Ovary (tissue), 3 donors: ENCODE measurements around the gene KIF26B.

Experiments
- EP300 ChIP-seq: sonication (generic); formaldehyde crosslinking; IDR thresholded peaks from one replicate; pipeline ENCODE4 v1.6.1; 2017; ENCODE audit warnings: antibody characterized with exemption
- POLR2A ChIP-seq: fragments of 450-650 bp; IDR thresholded peaks from one replicate; pipeline ENCODE4 v1.6.1; 2017; ENCODE audit warnings: antibody characterized with exemption, mild to moderate bottlenecking, moderate library complexity
- TF ChIP-seq, protein P1 (sequence below), 3 donors: fragments of 450-650 bp in 2 of 3; fragments of 200-600 bp in 1 of 3; IDR thresholded peaks; one replicate each; pipeline versions ENCODE4 v1.5.1 to v1.8.0; 2016 to 2022; ENCODE audit warnings: antibody characterized with exemption in 3 of 3, mild to moderate bottlenecking in 1 of 3
- donor health status: DM: no; HTN: no; CAD: no.

DNA sequence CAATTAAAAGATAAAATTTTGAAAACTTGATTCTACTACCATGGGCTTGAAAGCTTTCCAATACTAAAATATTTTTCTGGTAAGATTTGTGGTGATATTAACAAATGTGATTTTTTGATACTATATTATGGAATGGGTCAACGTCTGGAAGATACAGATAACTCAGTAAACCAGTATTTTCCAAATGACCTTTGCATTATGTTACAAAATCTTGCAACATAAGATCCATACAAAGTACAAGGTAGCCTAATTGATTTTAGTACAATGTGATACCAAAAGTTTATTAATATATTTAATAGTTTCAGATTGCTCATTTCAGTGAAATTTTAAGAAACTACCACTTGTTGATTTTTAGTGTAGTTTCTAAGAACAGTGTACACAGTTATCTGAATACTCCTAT is 236.2 kb downstream of the KIF26B start:
- TF ChIP-seq, protein P1, sequence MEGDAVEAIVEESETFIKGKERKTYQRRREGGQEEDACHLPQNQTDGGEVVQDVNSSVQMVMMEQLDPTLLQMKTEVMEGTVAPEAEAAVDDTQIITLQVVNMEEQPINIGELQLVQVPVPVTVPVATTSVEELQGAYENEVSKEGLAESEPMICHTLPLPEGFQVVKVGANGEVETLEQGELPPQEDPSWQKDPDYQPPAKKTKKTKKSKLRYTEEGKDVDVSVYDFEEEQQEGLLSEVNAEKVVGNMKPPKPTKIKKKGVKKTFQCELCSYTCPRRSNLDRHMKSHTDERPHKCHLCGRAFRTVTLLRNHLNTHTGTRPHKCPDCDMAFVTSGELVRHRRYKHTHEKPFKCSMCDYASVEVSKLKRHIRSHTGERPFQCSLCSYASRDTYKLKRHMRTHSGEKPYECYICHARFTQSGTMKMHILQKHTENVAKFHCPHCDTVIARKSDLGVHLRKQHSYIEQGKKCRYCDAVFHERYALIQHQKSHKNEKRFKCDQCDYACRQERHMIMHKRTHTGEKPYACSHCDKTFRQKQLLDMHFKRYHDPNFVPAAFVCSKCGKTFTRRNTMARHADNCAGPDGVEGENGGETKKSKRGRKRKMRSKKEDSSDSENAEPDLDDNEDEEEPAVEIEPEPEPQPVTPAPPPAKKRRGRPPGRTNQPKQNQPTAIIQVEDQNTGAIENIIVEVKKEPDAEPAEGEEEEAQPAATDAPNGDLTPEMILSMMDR (IDR thresholded peaks at IDR 0.05): no peak
- TF ChIP-seq POLR2A (no peak), EP300 (no peak)
